ENCODE results near the gene RAB6D.
"Not testable (repeated sequence)": the region's sequence is repeated elsewhere in the genome, so short reads cannot be mapped to it uniquely, and the experiment has no call there.

The RAB6D gene

GRCh38 chr2:131389657-131390056 is 25.7 kb upstream of the RAB6D start:
- H3K4me3 ChIP-seq (ENCODE audit: low read depth, low read length), result no peak overlapping the region
- no peak for TF ChIP-seq CTCF (IDR thresholded peaks at IDR 0.05; ENCODE audit: low read depth, low read length)
- no peaks in the 10 kb centered on the region for H3K36me3 ChIP-seq

DNA sequence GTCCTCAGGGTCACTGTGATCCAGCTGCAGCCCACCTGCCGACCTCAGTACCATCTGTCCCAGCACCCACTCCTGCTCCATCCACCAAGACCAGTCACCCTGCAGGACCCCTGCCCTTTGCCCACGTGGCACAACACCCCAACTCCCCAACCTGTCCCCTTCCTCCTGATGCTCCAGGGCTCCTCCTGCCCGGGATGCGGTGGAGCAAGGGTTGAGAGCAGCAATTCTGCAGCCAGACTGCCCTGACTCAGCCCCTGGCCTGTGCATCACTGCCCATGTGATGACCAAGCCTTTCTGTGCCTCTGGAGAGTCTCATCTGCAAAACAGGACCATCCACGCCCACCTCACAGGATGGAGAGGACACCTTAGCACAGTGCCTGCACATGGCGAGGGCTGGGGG is 24.9 kb upstream of the RAB6D start:
- not testable (repeated sequence) for H3K36me3 ChIP-seq; H3K4me1 ChIP-seq; H3K9me3 ChIP-seq; H3K4me3 ChIP-seq (ENCODE audit: low read depth, low read length); DNase-seq; H3K27me3 ChIP-seq

More at GRCh38 chr2:131389657-131390056, 25.7 kb upstream of the RAB6D start:
- no peaks in the 10 kb centered on the region for H3K9me3 ChIP-seq
- no peak for DNase-seq
- no peaks in the 10 kb centered on the region for H3K27me3 ChIP-seq
- H3K4me1 ChIP-seq, result no peaks in the 10 kb centered on the region

- H3K36me3 ChIP-seq; H3K27me3 ChIP-seq; DNase-seq; H3K4me3 ChIP-seq (ENCODE audit: low read depth, low read length); H3K4me1 ChIP-seq; H3K9me3 ChIP-seq: not testable (repeated sequence)
Observed at GRCh38 chr2:131373111-131373510, 9.1 kb upstream of the RAB6D start.

DNA sequence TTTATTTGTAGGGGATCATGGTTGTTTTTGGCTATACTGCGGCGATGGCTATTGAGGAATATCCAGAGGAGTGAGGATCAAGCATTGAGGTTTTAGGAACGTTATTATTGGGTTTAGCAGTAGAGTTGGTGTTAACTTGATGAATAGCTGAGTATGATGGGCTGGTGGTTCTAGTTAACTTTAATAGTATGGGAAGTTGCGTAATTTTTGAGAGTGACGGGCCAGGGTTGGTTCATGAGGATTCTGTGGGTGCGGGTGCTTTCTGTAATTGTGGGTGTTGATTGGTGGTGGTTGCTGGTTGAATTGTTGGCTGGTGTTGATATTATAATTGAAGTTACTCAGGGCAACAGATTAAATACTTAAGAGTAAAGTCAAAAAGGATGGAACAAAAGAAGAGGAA is 6.0 kb upstream of the RAB6D start:
- Histone ChIP-seq H3K27me3 (no peaks in the 10 kb centered on the region), H3K4me1 (no peaks in the 10 kb centered on the region), H3K4me3 (ENCODE audit: low read depth, low read length) (no peak overlapping the region), H3K36me3 (no peaks in the 10 kb centered on the region), H3K9me3 (no peaks in the 10 kb centered on the region)
- TF ChIP-seq CTCF (IDR thresholded peaks at IDR 0.05; ENCODE audit: low read depth, low read length), result no peak
- no peak for DNase-seq

DNA sequence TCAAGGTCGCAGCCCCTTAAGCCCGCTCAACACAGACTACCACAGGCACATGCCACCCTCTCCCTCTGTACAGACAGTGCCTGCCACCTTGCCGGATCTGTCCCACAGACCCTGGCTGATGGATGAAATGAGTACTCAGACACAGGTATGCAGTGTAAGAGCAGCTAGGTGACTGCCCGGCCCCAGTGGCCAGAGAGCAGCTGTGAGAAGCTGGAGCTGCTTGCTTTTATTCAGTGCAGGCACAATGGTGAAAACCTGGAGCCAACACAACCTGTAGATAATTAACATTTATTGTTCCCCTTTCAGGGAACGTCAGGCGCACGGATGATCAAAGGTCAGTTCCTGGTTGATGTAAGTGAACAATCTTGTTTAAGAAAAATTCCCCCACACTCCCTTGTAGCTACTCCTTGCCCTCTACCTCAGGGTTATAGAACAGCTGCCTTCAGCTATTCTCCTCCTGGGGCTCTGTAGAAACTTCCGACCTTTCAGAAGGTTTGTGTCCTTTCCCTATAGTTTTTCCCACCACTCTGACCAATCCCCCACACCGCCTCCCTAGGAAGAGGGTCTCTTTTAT is 4.6 kb upstream of the RAB6D start:
- H3K36me3 ChIP-seq; DNase-seq; H3K4me3 ChIP-seq (ENCODE audit: low read depth, low read length); H3K9me3 ChIP-seq; H3K4me1 ChIP-seq; H3K27me3 ChIP-seq: not testable (repeated sequence)

DNA sequence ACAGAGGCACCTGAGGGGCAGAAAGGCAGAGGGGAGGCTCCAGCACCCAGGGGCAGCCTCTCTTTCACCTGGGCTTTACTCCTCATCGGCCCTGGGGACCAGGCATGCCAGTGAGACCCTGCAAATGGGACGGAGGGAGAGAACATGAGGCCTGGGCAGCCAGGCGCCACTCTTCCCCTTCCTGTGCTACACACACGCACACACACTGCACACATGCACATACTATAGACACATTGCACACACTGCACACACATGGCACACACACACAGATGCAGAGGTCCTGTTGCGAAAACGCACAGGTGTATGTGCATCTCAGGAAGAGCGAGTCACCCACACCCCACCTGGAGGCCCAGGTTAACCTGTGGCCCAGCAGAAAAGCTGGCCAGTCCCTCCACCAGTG is 3.4 kb upstream of the RAB6D start:
- Histone ChIP-seq H3K36me3 (no peaks in the 10 kb centered on the region), H3K27me3 (no peaks in the 10 kb centered on the region), H3K4me1 (no peaks in the 10 kb centered on the region), H3K9me3 (no peaks in the 10 kb centered on the region), H3K4me3 (ENCODE audit: low read depth, low read length) (no peak overlapping the region)
- no peak for DNase-seq
- no peak for TF ChIP-seq CTCF (IDR thresholded peaks at IDR 0.05; ENCODE audit: low read depth, low read length)

- TF ChIP-seq CTCF (IDR thresholded peaks at IDR 0.05; ENCODE audit: low read depth, low read length), result no peak
- H3K9me3 ChIP-seq, result no peaks in the 10 kb centered on the region
- no peak overlapping the region for H3K4me3 ChIP-seq (ENCODE audit: low read depth, low read length)
- H3K36me3 ChIP-seq, result no peaks in the 10 kb centered on the region
- no peaks in the 10 kb centered on the region for H3K27me3 ChIP-seq
- DNase-seq, result no peak
- no peaks in the 10 kb centered on the region for H3K4me1 ChIP-seq
Observed at GRCh38 chr2:131366643-131367042, 2.7 kb upstream of the RAB6D start.

GRCh38 chr2:131365452-131365851 is 1.5 kb upstream of the RAB6D start:
- Histone ChIP-seq H3K27me3 (no peaks in the 10 kb centered on the region), H3K9me3 (no peaks in the 10 kb centered on the region), H3K36me3 (no peaks in the 10 kb centered on the region), H3K4me3 (ENCODE audit: low read depth, low read length) (no peak overlapping the region), H3K4me1 (no peaks in the 10 kb centered on the region)
- no peak for TF ChIP-seq CTCF (IDR thresholded peaks at IDR 0.05; ENCODE audit: low read depth, low read length)
- no peak for DNase-seq

DNA sequence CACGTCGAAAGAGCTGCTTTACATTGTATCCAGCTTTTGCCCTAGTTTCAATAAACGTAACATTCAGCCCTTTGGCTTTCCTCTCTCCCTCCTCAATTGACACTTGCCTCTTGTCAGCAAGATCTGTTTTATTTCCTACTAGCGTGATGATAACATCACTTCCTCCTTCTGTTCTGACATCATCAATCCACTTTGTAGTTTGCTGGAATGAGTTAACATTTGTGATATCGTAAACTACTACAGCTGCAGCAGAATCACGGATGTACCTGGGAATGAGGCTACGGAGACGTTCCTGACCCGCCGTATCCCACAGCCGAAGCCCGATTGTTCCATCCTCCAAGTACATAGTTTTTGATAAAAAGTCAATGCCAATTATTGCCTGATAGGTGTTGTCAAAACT is 755 bp downstream of the RAB6D start:
- H3K4me1 ChIP-seq; H3K9me3 ChIP-seq; H3K4me3 ChIP-seq (ENCODE audit: low read depth, low read length); DNase-seq; H3K27me3 ChIP-seq; H3K36me3 ChIP-seq: not testable (repeated sequence)

Measured in BE2C (cell line).